ENCODE measurements around the gene TBCE. TPM values are rescaled to one million over a fixed set of nuclear protein-coding genes. Genes with fewer than 3 reads are reported as not detected.

Gene TBCE
- total RNA-seq, 1 experiment from 2014 or later = 41.0 TPM

DNA sequence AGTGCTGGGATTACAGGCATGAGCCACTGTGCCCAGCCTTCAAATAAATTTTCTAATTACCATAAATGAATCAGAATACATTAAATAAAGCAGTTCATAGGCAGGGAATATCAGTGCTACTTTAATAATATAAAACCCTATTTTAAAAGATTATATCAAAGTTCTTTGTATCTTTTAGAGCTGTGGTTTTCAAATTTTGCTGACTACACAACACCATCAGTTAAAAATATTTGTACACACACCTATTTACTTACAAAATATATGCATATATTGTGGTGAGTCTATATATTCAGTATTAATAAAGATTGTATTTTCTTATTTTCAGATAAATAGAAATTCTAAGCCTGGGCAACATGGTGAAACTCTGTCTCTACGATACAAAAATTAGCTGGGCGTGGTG lies 118.3 kb downstream of the TBCE start:
- H3K9me3 ChIP-seq (ENCODE audit: low read length) = no peaks in the 10 kb centered on the region
- CTCF ChIA-PET = no interaction called here
- ATAC-seq (no peak), DNase-seq (no peak)
- no peaks in the 10 kb centered on the region for H3K79me2 ChIP-seq (ENCODE audit: low read length)
- H3K27ac ChIP-seq (ENCODE audit: low read length) = no peak overlapping the region
- no peak overlapping the region for H3K4me2 ChIP-seq (ENCODE audit: low read length)
- no peak overlapping the region for H3K9ac ChIP-seq (ENCODE audit: low read length)
- no peaks in the 10 kb centered on the region for H3F3A ChIP-seq (ENCODE audit: low read length, unreplicated experiment)
- H3K4me1 ChIP-seq (ENCODE audit: insufficient read depth, low read length) = peaks cover 7% of the 10 kb centered on the region; the same call in 1 of the 2 replicates
- POLR2A ChIA-PET (ENCODE audit: unreplicated experiment) = no interaction called here
- BruUV-seq (replicated peaks) = no TSS peak
- TF ChIP-seq EZH2phosphoT487 (IDR thresholded peaks at IDR 0.05; ENCODE audit: borderline replicate concordance, low read length) (no peak), EZH2 (IDR thresholded peaks at IDR 0.05; ENCODE audit: low read length, unreplicated experiment) (no peak)
- no peak overlapping the region for H2AFZ ChIP-seq (ENCODE audit: low read length)
- no peaks in the 10 kb centered on the region for H4K20me1 ChIP-seq (ENCODE audit: low read length)
- intact Hi-C loops (cut with micrococcal nuclease) = no loop called here
- H3K4me3 ChIP-seq (ENCODE audit: low read length) = no peak overlapping the region
- H3K27me3 ChIP-seq (ENCODE audit: low read length) = no peaks in the 10 kb centered on the region
- no peaks in the 10 kb centered on the region; the same call in 1 of the 2 replicates for H3K36me3 ChIP-seq (ENCODE audit: low read depth, low read length)
- H3K9me2 ChIP-seq (replicated peaks; ENCODE audit: low read length) = no peaks in the 10 kb centered on the region

DNA sequence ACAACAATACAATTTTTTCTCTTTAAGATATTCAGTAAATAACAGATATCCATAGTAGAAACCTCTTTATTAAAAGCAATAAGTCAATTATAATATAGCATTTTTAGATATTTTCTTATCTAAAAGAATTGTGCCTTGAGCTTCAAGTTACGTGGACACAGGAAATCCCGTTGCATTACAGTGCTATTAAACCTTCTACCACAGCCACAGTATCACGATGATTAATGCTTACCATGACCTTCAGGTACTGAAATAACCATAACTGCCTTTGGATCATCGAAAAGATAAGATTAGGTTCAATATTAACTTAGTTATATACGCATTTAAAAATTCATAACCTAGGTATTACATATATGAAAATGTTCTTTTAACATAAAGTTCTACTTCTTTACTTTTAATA lies 119.1 kb downstream of the TBCE start:
- H3K9ac ChIP-seq (ENCODE audit: low read length) = no peak overlapping the region
- H3K4me2 ChIP-seq (ENCODE audit: low read length) = no peak overlapping the region
- H3K79me2 ChIP-seq (ENCODE audit: low read length) = no peaks in the 10 kb centered on the region
- ChIA-PET CTCF (no interaction called here), POLR2A (ENCODE audit: unreplicated experiment) (interaction anchor here (0.6 kb wide), 1 partner anchor 119 kb away, joined by 3 read pairs; the partner anchor contains the start of gene TBCE)
- no peak for TF ChIP-seq EZH2phosphoT487 (IDR thresholded peaks at IDR 0.05; ENCODE audit: borderline replicate concordance, low read length)
- TF ChIP-seq, protein P1, sequence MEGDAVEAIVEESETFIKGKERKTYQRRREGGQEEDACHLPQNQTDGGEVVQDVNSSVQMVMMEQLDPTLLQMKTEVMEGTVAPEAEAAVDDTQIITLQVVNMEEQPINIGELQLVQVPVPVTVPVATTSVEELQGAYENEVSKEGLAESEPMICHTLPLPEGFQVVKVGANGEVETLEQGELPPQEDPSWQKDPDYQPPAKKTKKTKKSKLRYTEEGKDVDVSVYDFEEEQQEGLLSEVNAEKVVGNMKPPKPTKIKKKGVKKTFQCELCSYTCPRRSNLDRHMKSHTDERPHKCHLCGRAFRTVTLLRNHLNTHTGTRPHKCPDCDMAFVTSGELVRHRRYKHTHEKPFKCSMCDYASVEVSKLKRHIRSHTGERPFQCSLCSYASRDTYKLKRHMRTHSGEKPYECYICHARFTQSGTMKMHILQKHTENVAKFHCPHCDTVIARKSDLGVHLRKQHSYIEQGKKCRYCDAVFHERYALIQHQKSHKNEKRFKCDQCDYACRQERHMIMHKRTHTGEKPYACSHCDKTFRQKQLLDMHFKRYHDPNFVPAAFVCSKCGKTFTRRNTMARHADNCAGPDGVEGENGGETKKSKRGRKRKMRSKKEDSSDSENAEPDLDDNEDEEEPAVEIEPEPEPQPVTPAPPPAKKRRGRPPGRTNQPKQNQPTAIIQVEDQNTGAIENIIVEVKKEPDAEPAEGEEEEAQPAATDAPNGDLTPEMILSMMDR (conservative IDR thresholded peaks at IDR 0.05; ENCODE audit: low read depth, low read length) = no peak
- TF ChIP-seq EZH2 (IDR thresholded peaks at IDR 0.05; ENCODE audit: low read length, unreplicated experiment) = no peak
- no peak overlapping the region for H3K4me3 ChIP-seq (ENCODE audit: low read length)
- no peaks in the 10 kb centered on the region for H3K9me2 ChIP-seq (replicated peaks; ENCODE audit: low read length)
- H3K4me1 ChIP-seq (ENCODE audit: insufficient read depth, low read length) = peaks cover 7% of the 10 kb centered on the region; the same call in 1 of the 2 replicates
- intact Hi-C loops (cut with micrococcal nuclease) = no loop called here
- no peaks in the 10 kb centered on the region for H4K20me1 ChIP-seq (ENCODE audit: low read length)
- ATAC-seq (peak; percentile 64), DNase-seq (peak; percentile 38)
- no peak overlapping the region for H3K27ac ChIP-seq (ENCODE audit: low read length)
- H3K36me3 ChIP-seq (ENCODE audit: low read depth, low read length) = no peaks in the 10 kb centered on the region; the same call in 1 of the 2 replicates
- H3K9me3 ChIP-seq (ENCODE audit: low read length) = no peaks in the 10 kb centered on the region
- no peak overlapping the region for H2AFZ ChIP-seq (ENCODE audit: low read length)
- H3K27me3 ChIP-seq (ENCODE audit: low read length) = no peaks in the 10 kb centered on the region
- no peaks in the 10 kb centered on the region for H3F3A ChIP-seq (ENCODE audit: low read length, unreplicated experiment)
- BruUV-seq (replicated peaks) = no TSS peak

DNA sequence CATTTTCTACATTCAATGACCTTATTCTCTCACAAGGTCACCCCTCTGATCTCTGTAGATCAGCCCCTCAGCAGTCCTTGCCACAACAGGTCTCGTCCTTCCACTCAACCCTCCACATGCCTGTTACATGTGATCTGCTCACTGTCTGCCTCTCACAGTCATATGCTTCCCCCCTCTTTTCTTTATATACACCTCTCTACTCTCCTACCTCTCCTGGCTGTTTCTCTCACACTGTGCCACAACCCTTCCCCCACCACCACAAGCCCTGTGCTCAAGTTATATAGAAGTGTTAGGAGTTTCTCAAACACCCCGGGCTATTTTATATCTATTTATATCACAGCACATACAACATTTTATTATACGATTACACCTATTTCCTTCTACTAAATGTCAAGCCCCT lies 124.4 kb downstream of the TBCE start:
- peaks cover 3% of the 10 kb centered on the region for H3K79me2 ChIP-seq (ENCODE audit: low read length)
- DNase-seq = no peak
- H3K4me2 ChIP-seq (ENCODE audit: low read length) = no peak overlapping the region
- no peaks in the 10 kb centered on the region for H3K9me3 ChIP-seq (ENCODE audit: low read length)
- H2AFZ ChIP-seq (ENCODE audit: low read length) = no peak overlapping the region
- H3F3A ChIP-seq (ENCODE audit: low read length, unreplicated experiment) = no peaks in the 10 kb centered on the region
- no peak overlapping the region for H3K9ac ChIP-seq (ENCODE audit: low read length)
- CTCF ChIA-PET = no interaction called here
- POLR2A ChIA-PET (ENCODE audit: unreplicated experiment) = no interaction called here
- no peak overlapping the region for H3K4me3 ChIP-seq (ENCODE audit: low read length)
- TF ChIP-seq EZH2 (IDR thresholded peaks at IDR 0.05; ENCODE audit: low read length, unreplicated experiment) = no peak
- no peak for TF ChIP-seq EZH2phosphoT487 (IDR thresholded peaks at IDR 0.05; ENCODE audit: borderline replicate concordance, low read length)
- TF ChIP-seq, protein P1 (conservative IDR thresholded peaks at IDR 0.05; ENCODE audit: low read depth, low read length) = no peak
- H3K4me1 ChIP-seq (ENCODE audit: insufficient read depth, low read length) = 0 out of 2 replicates have a peak, but pooled peaks cover 1% of the 10 kb centered on the region
- H3K9me2 ChIP-seq (replicated peaks; ENCODE audit: low read length) = no peaks in the 10 kb centered on the region
- intact Hi-C loops (cut with micrococcal nuclease) = no loop called here
- H3K27me3 ChIP-seq (ENCODE audit: low read length) = no peaks in the 10 kb centered on the region
- no TSS peak for BruUV-seq (replicated peaks)
- no peak for ATAC-seq
- no peak overlapping the region for H3K27ac ChIP-seq (ENCODE audit: low read length)
- H4K20me1 ChIP-seq (ENCODE audit: low read length) = no peaks in the 10 kb centered on the region
- peaks cover 12% of the 10 kb centered on the region; the same call in 1 of the 2 replicates for H3K36me3 ChIP-seq (ENCODE audit: low read depth, low read length)

Data from PC-3 (cell line).